ENCODE data around the gene TUBB1.

DNA sequence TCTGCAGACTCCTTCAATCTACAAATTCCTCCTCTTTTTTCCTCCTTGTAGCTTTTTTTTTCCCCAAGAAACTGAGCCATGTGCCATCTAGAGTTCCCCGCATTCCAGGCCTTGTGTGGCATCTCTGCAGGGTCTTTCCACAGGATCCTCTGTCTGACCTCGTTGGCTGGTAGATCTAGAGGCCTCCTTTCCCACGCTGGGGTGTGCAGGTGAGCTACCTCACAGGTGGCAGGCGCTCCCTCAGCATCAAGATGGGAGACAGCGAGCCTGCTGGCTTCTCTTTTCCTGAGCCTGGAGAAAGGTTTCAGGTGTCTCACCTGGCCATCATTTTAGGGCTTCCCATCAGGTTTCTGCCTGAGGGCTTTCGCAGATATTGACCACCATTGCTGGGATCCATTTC is 47.8 kb upstream of the TUBB1 start:
- TF ChIP-seq, protein P1, sequence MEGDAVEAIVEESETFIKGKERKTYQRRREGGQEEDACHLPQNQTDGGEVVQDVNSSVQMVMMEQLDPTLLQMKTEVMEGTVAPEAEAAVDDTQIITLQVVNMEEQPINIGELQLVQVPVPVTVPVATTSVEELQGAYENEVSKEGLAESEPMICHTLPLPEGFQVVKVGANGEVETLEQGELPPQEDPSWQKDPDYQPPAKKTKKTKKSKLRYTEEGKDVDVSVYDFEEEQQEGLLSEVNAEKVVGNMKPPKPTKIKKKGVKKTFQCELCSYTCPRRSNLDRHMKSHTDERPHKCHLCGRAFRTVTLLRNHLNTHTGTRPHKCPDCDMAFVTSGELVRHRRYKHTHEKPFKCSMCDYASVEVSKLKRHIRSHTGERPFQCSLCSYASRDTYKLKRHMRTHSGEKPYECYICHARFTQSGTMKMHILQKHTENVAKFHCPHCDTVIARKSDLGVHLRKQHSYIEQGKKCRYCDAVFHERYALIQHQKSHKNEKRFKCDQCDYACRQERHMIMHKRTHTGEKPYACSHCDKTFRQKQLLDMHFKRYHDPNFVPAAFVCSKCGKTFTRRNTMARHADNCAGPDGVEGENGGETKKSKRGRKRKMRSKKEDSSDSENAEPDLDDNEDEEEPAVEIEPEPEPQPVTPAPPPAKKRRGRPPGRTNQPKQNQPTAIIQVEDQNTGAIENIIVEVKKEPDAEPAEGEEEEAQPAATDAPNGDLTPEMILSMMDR (optimal IDR thresholded peaks at IDR 0.05 in 1 of 3, IDR thresholded peaks at IDR 0.05 in 1 of 3, conservative IDR thresholded peaks at IDR 0.05 in 1 of 3; ENCODE audit: extremely low read depth in 1 of 3, insufficient read depth in 2 of 3, low read length in 3 of 3), result no peak
- no peak for TF ChIP-seq EZH2 (IDR thresholded peaks at IDR 0.05; ENCODE audit: low read length)

Measured in keratinocyte (primary cell).